ENCODE results near the gene RAB3A.

GRCh38 chr19:18216789-18217188 is 12.9 kb upstream of the RAB3A start:
- TF ChIP-seq CTCF (IDR thresholded peaks at IDR 0.05) (no peak), POLR2A (IDR thresholded peaks at IDR 0.05) (no peak)
